ENCODE results near the gene ATP1A4.

DNA sequence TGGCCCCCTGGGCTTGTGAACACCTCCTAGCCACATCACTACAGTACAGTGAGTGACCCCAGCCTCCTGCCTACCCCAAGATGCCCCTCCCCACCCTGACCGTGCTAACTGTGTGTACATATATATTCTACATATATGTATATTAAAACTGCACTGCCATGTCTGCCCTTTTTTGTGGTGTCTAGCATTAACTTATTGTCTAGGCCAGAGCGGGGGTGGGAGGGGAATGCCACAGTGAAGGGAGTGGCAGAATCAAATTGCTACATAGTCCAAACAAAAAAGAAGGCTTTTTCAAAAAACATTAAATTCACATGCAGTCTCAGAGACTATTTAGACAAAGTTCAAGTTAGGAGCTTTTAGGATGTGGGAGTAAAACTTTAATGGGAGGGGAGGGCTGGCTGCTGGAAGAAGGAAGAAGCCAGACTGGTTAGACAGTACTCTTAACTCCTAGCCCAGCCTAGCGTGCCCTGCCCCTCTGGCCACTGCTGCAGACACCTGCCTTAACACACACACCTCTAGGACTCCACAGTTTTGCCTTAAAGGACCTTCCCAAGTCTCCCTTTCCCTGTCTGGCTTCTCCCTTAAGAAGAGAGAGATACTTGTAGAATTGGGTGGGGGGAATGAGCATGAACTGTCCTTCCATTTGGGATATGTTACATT is 63.2 kb downstream of the ATP1A4 start:
- TF ChIP-seq, protein P1, sequence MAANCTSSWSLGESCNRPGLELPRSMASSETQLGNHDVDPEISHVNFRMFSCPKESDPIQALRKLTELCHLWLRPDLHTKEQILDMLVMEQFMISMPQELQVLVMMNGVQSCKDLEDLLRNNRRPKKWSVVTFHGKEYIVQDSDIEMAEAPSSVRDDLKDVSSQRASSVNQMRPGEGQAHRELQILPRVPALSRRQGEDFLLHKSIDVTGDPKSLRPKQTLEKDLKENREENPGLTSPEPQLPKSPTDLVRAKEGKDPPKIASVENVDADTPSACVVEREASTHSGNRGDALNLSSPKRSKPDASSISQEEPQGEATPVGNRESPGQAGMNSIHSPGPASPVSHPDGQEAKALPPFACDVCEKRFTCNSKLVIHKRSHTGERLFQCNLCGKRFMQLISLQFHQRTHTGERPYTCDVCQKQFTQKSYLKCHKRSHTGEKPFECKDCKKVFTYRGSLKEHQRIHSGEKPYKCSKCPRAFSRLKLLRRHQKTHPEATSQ (tag by site-specific recombination; IDR thresholded peaks at IDR 0.05): no peak
- TF ChIP-seq ZBTB7A (tag by site-specific recombination; IDR thresholded peaks at IDR 0.05; ENCODE audit: low read depth): no peak
- TF ChIP-seq, protein P2, sequence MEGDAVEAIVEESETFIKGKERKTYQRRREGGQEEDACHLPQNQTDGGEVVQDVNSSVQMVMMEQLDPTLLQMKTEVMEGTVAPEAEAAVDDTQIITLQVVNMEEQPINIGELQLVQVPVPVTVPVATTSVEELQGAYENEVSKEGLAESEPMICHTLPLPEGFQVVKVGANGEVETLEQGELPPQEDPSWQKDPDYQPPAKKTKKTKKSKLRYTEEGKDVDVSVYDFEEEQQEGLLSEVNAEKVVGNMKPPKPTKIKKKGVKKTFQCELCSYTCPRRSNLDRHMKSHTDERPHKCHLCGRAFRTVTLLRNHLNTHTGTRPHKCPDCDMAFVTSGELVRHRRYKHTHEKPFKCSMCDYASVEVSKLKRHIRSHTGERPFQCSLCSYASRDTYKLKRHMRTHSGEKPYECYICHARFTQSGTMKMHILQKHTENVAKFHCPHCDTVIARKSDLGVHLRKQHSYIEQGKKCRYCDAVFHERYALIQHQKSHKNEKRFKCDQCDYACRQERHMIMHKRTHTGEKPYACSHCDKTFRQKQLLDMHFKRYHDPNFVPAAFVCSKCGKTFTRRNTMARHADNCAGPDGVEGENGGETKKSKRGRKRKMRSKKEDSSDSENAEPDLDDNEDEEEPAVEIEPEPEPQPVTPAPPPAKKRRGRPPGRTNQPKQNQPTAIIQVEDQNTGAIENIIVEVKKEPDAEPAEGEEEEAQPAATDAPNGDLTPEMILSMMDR (tag by site-specific recombination; IDR thresholded peaks at IDR 0.05): no peak
- no peak for TF ChIP-seq ZNF426 (tag by site-specific recombination; IDR thresholded peaks at IDR 0.05)
- no peak for TF ChIP-seq ZNF600 (tag by site-specific recombination; IDR thresholded peaks at IDR 0.05)
- TF ChIP-seq, protein P3, sequence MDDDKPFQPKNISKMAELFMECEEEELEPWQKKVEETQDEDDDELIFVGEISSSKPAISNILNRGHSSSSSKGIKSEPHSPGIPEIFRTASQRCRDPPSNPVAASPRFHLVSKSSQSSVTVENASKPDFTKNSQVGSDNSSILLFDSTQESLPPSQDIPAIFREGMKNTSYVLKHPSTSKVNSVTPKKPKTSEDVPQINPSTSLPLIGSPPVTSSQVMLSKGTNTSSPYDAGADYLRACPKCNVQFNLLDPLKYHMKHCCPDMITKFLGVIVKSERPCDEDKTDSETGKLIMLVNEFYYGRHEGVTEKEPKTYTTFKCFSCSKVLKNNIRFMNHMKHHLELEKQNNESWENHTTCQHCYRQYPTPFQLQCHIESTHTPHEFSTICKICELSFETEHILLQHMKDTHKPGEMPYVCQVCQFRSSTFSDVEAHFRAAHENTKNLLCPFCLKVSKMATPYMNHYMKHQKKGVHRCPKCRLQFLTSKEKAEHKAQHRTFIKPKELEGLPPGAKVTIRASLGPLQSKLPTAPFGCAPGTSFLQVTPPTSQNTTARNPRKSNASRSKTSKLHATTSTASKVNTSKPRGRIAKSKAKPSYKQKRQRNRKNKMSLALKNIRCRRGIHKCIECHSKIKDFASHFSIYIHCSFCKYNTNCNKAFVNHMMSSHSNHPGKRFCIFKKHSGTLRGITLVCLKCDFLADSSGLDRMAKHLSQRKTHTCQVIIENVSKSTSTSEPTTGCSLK (tag by site-specific recombination; IDR thresholded peaks at IDR 0.05): no peak
